ENCODE results near the gene TXNDC2.

TXNDC2 gene

DNA sequence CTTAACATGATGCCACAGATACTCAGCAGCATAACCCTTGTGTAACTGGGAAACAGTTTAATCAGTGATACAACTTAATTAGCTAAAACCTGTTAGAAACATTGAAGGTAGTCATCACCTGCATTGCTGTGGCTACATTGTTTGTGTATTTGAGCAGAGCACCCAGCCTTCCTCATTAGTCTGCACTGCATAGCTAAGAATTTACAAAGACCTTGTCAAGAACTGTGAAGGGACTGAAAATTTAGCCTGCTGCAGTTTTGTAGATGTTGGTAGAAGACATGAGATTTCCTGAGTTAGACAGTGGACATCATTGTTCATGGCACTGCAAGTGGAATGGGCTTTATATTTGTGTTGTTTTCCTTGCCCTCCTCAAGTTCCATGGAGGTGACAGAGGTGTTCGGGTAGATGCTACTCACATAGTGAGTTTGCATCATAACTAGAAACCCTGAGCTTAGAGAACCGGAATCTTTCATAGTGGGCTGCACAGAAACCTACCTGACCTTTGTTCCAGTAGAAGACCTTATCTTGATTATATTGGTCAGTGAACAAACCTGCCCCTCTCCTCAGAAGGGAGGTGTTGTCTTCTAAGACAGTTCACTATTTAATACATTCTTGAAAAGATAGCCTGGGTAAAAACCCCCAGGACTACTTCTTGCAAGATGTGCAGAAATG lies 40.6 kb downstream of the TXNDC2 start:
- no peak for DNase-seq (ENCODE audit: low spot score)
- Histone ChIP-seq H3K27ac (peak overlapping the region; percentile 27 to 43), H3K4me3 (no peak overlapping the region)
- TF ChIP-seq, protein P1, sequence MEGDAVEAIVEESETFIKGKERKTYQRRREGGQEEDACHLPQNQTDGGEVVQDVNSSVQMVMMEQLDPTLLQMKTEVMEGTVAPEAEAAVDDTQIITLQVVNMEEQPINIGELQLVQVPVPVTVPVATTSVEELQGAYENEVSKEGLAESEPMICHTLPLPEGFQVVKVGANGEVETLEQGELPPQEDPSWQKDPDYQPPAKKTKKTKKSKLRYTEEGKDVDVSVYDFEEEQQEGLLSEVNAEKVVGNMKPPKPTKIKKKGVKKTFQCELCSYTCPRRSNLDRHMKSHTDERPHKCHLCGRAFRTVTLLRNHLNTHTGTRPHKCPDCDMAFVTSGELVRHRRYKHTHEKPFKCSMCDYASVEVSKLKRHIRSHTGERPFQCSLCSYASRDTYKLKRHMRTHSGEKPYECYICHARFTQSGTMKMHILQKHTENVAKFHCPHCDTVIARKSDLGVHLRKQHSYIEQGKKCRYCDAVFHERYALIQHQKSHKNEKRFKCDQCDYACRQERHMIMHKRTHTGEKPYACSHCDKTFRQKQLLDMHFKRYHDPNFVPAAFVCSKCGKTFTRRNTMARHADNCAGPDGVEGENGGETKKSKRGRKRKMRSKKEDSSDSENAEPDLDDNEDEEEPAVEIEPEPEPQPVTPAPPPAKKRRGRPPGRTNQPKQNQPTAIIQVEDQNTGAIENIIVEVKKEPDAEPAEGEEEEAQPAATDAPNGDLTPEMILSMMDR (IDR thresholded peaks at IDR 0.05), result no peak

DNA sequence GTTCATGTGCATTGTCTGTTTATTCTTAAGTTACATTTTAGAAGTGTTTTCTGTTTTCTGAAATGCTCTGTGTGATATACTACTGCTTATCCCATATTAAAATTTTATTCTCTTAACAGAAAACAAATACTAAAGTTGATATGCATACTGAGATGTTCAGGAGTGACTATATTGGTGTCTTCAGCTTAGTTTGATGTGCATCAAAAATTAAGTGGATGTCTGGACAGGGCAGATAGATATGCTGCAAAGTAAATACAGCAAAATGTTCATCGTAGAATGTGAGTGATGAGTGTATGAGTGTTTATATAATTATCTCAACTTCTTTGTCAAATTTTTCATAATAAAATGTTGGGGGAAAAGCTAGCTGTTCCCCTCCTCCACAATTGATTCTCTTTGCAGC lies 41.2 kb downstream of the TXNDC2 start:
- no peak for DNase-seq (ENCODE audit: low spot score)
- H3K4me3 ChIP-seq, result no peak overlapping the region
- TF ChIP-seq, protein P1 (IDR thresholded peaks at IDR 0.05), result no peak
- peak overlapping the region in 1 of 2 donors; percentile 27 for H3K27ac ChIP-seq

DNA sequence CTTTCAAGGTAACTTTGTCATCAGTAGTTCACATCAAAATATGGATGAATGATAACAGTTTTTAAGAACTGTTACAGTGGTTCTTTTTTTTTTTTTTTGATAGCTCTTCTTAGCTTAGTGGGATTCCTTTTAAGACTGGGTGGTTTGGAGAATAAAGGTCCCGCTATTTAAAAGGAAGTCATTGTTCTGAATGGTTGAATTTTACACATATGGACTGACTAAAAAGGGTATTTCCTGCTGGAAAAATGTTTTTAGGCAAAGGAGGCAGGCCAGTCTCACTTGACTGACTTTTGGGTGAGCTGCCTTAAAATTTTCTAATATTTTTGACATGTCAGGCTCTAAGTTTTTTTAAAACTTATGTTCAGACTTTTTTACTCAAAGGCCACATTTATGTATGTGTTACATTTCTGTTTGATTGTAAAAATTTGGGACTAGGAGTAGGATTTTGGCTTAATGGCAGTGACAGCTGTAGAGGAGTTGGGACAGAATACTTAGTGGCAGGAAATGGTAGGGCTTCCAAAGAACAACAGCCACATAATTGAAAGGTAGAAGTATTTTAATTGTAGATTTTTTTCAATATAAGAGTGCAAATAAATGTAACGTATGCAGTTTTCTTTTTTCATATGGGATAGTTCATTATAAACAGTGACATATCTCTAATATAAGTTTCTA lies 41.8 kb downstream of the TXNDC2 start:
- DNase-seq (ENCODE audit: low spot score), result no peak
- Histone ChIP-seq H3K27ac (no peak overlapping the region), H3K4me3 (no peak overlapping the region)
- TF ChIP-seq, protein P1 (IDR thresholded peaks at IDR 0.05), result no peak

DNA sequence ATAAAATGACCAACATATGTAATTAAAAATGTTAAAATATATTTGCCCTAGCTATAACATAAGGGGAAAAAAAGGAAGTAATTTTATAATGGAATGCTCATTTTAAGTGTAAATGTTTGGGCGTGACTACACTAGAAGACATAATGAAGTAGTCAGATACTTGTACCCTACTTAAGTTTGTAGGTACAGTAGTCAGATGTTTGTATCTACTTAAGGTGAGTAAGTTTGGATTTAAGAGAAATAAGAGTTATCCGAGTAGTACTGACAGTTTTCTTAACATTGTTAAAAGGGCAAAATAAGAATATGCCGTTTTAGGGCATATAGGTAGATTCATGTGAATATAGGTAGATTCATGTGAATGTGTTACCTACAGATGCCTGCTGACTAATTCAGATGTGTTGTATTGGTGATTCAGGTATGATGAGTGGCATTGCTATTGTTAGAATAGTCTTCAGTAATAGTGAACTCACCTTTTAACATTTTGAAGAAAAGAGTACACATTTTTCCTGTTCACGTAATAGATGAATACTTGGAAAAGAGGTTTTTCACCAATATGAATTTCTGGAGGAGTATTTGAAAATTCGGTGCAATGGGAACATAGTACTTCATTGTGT lies 43.0 kb downstream of the TXNDC2 start:
- DNase-seq (ENCODE audit: low spot score), result no peak
- Histone ChIP-seq H3K4me3 (no peak overlapping the region), H3K27ac (peak overlapping the region in 1 of 2 donors; percentile 22)
- TF ChIP-seq, protein P1 (IDR thresholded peaks at IDR 0.05), result no peak

DNA sequence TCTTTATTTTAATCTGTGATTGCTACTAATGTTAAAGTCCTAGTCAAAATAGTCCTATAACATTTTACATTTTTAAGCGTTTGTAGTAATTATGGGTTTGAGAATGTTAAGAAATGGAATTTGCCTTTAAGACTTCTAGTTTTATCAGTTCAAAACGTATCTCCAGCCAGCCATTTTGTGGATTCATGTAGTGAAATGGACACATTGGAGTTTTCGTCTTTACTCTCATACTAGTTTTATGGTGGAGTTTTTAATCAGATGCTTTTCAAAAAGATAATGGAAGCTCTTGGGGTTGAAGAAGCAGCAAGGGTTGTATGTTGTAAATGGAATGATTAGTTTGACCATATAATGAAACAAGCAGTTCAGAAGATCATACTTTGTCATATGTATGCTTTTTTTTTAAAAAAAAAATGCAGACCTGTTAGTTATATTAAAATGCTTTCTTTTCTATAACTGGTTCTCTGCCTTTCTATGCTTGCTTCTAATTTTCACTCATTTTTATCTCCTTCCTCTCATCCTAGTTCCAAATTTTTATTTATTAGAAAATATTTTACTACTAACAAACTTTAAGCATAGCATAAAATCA lies 44.6 kb downstream of the TXNDC2 start:
- TF ChIP-seq, protein P1 (IDR thresholded peaks at IDR 0.05), result no peak
- Histone ChIP-seq H3K27ac (no peak overlapping the region), H3K4me3 (no peak overlapping the region)
- DNase-seq (ENCODE audit: low spot score), result no peak

DNA sequence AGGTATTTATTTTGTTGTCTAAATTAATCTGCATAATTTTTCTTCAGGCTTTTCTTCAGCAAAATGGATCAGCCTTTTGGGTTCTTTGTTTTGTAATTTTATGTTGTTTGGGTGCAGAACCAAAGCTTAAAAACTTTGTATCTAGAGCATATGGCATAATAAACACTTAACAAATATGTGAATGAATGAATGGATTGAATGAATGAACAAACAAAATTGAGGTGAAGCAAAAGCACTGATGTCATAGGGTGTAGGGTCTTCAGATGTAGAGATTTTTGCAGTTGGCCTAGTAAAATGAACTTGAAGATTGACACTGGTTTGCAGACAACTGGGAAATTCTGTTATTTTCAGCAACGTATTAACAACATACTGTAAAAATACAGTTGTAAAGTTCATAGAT lies 45.4 kb downstream of the TXNDC2 start:
- no peak overlapping the region for H3K4me3 ChIP-seq
- H3K27ac ChIP-seq, result no peak overlapping the region
- TF ChIP-seq, protein P1 (IDR thresholded peaks at IDR 0.05), result no peak
- DNase-seq (ENCODE audit: low spot score), result no peak

Data from coronary artery (tissue), 2 donors.